GM18502 (cell line): ENCODE results near the gene FETUB.
"Not testable (repeated sequence)": the region's sequence is repeated elsewhere in the genome, so short reads cannot be mapped to it uniquely, and the experiment has no call there.

Experiments
- ATAC-seq: cut with Tn5 transposase; IDR thresholded peaks from one replicate; pipeline ENCODE4 v1.9.1; 2021; ENCODE audit warnings: mild to moderate bottlenecking; ENCODE audit not compliant: unreplicated experiment, poor library complexity

FETUB gene

DNA sequence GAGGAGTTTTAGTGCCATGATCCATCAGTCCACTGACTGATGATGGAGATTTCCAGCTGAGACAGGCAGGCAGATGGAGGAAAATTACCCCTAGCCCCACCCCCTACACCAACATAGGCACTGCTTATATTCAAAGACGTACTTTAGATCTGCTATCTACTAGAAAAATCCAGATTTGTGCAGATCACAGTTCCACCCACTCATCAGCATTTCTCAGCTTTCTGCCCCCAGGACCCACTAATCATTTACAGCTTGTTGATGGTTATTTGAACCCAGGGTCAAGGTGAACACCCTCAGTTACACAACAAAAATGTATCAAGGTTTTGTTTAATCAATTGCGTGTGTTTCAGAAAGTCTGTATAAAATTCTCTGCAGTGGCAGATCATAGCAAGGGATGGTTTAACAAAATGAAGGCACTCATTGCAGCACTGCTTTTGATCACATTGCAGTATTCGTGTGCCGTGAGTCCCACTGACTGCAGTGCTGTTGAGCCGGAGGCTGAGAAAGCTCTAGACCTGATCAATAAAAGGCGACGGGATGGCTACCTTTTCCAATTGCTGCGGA lies 25.5 kb downstream of the FETUB start, which contains the start of gene HRG:
HRG (plus strand) TSS at position 390 of the 564 bp plus-strand sequence; CDS start at position 408, 18 bp downstream.
- ATAC-seq, result no peak

DNA sequence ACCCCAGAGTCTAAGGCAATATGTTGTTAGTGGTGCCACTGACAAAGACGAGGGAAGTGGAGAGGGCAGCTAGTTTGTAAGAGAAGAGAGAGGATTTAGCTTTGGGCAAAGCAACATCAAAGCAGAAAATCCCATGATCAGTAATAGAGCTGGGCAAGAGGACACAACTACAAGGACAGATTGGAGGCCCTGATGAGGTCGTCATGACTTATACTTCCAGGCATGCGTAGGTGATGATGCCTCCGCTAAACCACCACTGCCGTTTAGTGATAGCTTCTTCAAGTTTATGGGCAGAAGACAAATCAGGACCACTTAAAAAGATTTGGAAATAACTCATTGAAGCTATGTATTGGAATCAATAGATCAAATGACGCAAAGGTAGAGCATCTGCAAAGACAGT lies 28.2 kb downstream of the FETUB start:
- ATAC-seq, result no peak

DNA sequence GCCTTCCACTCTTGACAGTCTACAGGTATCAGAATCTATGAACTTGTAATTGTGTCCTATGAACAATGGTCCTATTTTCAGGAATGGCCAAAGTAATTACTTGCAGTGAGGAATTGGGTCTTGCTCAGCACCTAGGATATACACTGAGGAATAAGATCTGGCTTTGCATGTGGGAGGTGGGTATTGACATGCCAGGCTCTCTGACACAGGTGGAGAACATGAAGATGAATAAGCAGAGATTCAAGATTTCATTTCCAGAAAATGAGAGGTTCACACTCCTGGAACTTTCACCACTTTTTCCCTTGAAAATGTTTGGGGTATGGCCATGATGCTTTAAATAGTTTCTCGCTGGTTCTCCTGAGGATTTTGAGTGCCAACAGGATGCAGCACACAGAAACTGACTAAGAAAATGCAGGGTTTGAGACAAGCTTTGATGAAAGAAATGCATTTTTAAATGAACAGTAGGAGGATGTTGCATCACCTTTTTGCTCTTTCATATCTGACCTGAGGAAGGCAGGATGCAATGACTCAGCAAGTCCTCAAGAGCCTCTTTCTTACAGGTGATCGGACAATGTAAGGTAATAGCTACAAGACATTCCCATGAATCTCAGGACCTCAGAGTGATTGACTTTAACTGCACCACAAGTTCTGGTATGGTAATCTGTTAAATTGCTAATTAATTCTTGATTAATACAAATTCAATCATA lies 29.3 kb downstream of the FETUB start:
- no peak for ATAC-seq

DNA sequence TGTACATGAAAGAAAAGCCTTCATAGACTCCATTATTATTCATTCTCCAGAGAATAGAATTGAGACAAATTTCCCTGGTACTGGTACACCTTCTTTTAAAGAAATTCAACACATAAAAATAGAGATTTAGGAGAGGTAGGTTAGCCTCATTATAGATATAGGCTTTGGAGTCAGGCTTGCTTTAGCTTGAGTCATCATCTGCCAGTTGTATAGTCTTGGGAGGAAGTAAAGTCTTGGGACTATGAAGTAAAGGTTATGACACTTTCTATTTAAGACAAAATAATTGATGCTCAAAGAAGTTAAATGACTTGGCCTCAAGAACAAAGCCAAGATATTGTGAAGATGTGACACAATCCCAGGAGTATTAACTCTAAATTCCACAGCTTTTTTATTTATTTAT lies 30.0 kb downstream of the FETUB start:
- no peak for ATAC-seq

DNA sequence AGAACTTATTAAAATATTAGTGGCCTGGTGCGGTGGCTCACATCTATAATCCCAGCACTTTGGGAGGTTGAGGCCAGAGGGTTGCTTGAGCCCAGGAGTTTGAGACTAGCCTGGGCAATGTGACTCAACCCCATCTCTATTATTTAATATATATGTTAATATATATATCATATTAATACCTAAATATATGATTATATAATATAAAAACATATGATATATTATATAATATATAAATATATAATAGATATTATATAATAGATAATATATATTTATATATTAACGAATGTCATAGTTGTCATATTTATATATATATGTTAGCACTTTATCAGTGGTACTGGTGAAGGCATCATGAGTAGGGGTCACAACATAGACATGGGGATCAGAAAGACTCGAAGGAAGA lies 30.9 kb downstream of the FETUB start:
- ATAC-seq, result no peak

DNA sequence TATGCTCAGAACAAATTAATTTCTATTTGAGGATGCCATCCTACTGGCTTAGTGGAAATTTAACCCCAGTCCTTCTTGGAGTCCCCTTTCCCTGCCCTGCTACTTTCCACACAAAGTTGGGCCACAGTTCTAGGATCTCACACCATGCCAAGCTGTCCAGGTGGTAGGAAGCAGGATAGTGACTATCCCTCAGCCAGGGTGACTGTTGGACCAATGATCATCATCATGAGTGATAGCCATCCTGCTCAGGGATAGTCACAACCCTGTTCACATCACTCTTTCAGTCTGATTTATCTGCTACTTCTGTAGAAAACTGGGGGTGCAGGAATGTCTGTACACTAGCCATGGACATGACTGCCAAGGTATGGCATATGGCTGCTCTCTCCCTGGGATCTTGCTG lies 38.4 kb downstream of the FETUB start:
- no peak for ATAC-seq

DNA sequence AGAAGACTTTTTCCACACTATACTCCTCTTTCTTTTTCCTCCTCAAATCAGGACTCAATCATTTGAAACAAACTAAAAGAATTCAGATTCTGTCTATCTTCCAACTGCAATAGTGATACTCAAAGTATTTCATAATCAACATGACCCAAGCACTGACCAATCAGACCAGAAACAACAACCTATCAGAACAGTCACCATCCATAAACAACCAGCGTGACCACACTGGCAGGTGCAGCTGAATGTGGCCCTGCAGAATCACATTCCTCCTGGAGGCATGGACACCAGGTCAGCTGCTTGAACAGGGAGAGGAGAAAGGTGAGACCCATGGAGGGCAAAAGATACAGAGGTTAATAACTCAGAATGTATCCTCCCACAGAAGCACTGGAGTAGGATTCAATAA lies 39.0 kb downstream of the FETUB start:
- ATAC-seq, result no peak

DNA sequence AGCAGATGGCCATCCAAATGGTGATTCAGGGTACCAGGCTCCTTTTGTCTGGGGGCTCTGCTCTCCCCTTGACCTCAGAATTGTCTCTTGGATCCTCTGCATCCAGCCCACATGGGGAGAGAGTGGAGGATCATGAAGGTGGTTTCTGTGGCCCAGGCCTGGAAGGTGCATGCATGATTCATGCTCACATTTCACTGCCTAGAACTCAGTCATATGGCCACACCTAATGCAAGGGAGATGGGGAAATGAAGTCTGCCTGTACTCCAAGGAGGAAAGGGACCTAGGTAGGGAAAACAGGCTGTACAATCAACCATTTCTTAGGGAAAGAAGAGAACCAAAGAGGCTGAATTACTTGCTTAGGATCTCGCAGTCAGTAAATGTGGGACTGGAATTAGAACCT lies 40.7 kb downstream of the FETUB start:
- ATAC-seq, result no peak

DNA sequence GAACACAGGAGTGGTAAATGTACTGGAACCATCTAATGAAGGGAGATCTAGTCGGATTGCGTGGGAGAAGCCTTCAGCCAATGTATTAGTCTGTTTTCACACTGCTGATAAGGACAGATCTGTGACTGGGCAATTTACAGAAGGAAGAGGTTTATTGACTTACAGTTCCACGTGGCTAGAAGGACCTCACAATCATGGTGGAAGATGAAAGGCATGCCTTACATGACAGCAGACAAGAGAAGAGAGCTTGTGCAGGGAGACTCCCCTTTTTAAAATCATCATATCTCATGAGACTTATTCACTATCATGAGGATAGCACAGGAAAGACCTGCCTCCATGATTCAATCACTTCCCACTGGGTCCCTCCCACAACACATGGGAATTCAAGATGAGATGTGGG lies 42.6 kb downstream of the FETUB start:
- ATAC-seq, result no peak

DNA sequence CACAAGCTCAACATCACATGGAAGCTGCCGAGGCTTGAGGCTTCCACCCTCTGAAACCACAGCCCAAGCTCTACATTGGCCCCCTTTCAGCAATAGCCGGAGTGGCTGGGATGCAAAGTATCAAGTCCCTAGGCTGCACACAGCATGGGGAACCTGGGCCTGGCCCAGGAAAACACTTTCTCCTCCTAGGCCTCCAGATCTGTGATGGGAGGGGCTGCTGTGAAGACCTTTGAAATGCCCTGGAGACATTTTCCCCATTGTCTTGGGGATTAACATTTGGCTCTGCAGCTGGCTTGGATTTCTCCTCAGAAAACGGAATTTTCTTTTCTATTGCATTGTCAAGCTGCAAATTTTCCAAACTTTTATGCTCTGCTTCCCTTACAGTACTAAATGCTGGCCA lies 43.8 kb downstream of the FETUB start:
- ATAC-seq, result no peak

DNA sequence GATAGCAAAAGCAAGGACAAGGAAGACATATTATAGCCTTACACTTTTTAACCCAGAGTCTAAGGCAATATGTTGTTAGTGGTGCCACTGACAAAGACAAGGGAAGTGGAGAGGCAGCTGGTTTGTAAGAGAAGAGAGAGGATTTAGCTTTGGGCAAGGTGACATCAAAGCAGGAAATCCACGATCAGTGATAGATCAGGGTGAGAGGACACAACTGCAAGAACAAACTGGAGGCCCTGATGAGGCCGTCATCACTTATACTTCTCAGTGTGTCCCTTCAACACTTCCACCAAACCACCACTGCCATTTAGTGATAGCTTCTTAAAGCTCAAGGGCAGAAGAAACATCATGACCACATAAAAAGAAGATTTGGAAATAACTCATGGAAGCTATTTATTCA lies 46.3 kb downstream of the FETUB start:
- not testable (repeated sequence) for ATAC-seq

DNA sequence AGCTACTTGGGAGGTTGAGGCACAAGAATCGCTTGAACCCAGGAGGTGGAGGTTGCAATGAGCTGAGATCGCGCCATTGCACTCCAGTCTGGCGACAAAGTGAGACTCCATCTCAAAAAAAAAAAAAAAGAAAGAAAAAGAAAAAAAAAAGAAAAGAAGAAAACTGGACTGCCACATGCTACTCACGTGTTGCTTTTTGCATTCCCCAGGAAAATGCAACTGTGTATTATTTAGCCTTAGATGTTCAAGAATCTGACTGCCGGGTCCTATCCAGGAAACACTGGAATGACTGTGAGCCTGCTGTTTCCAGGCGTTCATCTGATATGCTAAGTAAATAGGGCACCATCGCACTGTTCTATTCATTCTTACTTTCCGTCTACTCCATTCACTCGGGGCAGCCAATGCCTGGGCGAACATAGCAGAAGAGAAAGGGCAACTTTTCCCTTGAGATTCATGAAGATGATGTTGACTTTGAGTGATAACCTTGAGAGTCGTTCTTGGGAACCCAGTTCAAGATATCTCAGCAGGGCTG lies 47.0 kb downstream of the FETUB start:
- ATAC-seq, result no peak

DNA sequence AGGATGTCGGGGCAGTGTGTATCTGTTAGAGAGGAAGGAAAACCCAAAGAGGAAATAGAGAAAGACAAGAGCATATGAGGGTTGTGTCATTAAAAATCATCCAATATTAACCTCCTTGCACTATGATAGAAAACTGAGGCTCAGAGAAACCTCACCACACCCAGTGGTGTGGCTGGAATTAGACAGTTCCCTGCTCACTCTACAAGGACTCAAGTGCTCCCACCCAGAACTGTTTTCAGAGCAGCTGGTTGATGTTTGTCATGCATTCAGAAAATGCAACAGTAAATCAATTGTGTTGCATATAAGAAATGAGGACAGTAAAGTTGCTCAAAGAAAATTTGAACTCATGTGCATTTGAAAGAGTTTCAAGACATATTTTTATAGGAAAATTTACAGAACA lies 50.1 kb downstream of the FETUB start:
- not testable (repeated sequence) for ATAC-seq

DNA sequence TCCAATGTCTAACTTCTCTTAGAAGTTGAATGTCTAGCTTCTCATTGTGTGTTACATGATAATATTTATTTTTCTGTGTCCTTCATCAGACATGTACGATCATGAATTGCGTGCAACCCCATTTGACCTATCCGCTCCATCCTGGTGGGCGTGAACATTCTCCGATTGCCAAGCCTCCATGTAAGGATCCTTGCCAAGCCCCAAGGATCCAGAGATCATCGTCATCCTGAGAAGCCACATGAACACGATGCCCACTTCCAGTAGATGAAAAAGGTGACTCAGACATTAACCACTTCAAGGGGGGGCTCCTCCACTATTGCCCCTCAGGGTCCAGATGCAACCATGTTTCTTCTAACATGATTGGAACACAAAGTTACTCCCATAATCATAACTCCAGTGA lies 51.5 kb downstream of the FETUB start:
- no peak for ATAC-seq

DNA sequence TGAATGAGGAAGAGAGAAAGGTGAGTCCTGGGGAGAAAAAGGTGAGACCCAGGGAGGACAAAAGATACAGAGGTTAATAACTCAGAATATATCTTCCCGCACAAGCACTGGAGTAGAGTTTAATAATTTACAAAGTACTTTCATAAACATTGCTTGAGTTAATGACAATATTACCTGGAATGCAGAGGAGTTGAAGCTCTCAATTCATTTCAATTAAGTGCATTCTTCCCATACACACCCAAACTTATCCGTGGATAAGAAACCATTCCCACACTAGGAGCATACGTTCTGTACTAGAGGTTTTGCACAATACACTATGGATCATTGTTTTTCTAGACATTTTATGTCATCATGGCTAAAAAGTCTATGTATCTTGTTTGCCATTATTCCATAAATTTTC lies 53.6 kb downstream of the FETUB start:
- no peak for ATAC-seq

DNA sequence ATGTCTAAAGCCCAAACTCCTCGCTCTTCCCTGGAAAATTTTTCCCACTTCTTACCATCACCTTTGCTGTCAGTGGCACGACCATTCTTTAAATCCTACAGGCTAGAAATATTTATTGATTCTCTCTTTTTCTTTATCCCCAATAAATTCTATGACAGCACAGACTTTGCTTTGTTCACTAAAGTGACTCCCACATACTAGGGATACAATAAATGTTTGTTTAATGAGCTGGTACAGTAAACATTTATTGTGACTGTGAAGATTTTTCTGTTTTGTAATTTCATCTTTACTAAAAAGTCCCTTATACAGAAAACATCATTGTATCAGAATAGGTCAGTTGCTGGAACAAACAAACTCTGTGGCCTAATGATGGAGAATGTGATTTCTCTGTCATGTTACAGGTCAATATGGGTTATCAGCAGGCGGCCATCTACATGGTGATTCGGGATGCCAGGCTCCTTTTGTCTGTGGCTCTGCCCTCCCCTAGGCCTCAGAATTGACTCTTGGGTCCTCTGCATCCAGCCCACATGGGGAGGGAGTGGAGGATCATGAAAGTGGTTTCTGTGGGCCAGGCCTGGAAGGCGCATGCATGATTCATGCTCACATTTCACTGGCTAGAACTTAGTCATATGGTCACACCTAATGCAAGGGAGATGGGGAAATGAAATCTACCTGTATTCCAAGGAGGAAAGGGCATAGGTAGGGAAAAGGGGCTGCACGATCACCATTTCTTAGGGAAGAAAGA lies 54.3 kb downstream of the FETUB start:
- ATAC-seq, result no peak

DNA sequence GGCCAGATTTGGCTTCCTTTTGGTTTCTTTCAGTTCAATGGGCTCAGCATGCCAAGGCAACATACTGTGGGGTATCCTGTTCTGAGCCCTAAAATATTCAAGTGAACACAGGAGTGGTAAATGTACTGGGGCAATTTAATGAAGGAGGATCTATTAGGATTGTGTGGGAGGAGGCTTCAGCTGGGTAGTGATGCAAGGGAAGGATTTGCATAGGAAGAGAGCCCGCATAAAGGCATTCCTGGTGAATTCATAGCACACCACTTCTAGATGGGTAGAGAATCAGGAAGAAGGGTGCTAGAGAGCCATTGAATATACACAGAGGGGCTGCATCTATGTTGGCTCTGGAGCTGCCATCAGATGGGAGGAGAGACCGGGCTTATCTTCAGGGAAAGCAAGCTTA lies 56.3 kb downstream of the FETUB start:
- no peak for ATAC-seq

DNA sequence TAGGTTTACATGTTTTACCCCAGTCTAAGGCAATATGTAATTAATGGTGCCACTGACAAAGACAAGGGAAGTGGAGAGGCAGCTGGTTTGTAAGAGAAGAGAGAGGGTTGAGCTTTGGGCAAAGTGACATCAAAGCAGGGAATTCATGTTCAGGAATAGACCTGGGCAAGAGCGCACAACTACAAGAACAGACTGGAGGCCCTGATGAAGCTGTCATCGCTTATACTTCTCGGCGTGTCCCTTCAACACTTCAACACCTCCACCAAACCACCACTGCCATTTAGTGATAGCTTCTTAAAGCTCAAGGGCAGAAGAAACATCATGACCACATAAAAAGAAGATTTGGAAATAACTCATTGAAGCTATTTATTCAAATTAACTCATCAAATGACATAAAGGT lies 57.3 kb downstream of the FETUB start:
- no peak for ATAC-seq

DNA sequence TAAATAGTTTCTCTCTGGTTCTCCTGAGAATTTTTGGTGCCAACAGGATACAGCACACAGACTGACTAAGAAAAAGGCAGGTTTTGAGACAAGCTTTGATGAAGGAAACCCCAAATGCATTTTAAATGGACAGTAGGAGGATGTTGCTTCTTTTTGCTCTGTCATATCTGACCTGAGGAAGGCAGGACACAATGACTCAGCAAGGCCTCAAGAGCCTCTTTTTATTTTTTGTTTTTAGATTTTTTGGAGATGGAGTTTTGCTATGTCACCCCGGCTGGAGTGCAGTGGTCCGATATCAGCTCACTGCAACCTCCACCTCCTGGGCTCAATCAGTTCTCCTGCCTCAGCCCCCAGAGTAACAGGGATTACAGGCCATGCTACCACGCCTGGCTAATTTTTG lies 60.1 kb downstream of the FETUB start:
- no peak for ATAC-seq

DNA sequence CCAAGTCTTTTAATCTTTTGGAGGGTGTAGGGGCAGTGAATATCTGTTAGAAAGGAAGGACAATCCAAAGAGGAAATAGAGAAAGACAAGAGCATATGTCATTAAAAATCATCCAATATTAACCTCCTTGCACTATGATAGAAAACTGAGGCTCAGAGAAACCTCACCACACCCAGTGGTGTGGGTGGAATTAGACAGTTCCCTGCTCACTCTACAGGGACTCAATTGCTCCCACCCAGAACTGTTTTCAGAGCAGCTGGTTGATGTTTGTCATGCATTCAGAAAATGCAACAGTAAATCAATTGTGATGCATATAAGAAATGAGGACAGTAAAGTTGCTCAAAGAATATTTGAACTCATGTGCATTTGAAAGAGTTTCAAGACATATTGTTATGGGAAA lies 62.3 kb downstream of the FETUB start:
- not testable (repeated sequence) for ATAC-seq
